H1 (cell line): Measurements from ENCODE around the gene MBNL1. TPM values are rescaled to one million over a fixed set of nuclear protein-coding genes. Genes with fewer than 3 reads are reported as not detected.

Experiments used
- CTCF ChIA-PET: fragments of 300-600 bp; sonication (Branson Sonifier 250); formaldehyde crosslinking; loops from one replicate; lab custom pipeline; 2021; ENCODE audit not compliant: partially characterized antibody; lab: Charles Lee
- POLR2A ChIA-PET: fragments of 300-600 bp; sonication (Branson Sonifier 250); formaldehyde crosslinking; loops from one replicate; lab custom pipeline; 2021; ENCODE audit warnings: inconsistent platforms; ENCODE audit not compliant: partially characterized antibody; lab: Charles Lee
- DNase-seq, 2 experiments: peaks; one replicate each; pipeline versions ENCODE4 v3.0.0 to v3.0.0-alpha.2; 2010 to 2022; ENCODE audit warnings: low spot score in 2 of 2, low read depth in 1 of 2, mixed read lengths in 1 of 2
- FAIRE-seq: peaks from 2 replicates; lab custom pipeline; 2011; peaks lifted over from hg19 to GRCh38; lab: Jason Lieb, UNC
- H2AFZ ChIP-seq: 2 replicates; pipeline ENCODE4 v1.8.1; 2012; ENCODE audit warnings: low read length, inconsistent platforms
- H2AK5ac ChIP-seq: 2 replicates; pipeline ENCODE4 v1.6.1; 2013; ENCODE audit warnings: low read depth, low read length
- H2BK120ac ChIP-seq: replicated peaks from 2 replicates; pipeline ENCODE3; 2013; ENCODE audit warnings: low read depth, low read length, inconsistent platforms
- H2BK12ac ChIP-seq: 2 replicates; pipeline ENCODE4 v1.6.1; 2013; ENCODE audit warnings: low read depth, low read length
- H2BK15ac ChIP-seq: 2 replicates; pipeline ENCODE4 v1.6.1; 2013; ENCODE audit warnings: low read length
- H2BK20ac ChIP-seq: 2 replicates; pipeline ENCODE4 v1.6.1; 2013; ENCODE audit warnings: low read length
- H2BK5ac ChIP-seq: 2 replicates; pipeline ENCODE4 v1.6.1; 2013; ENCODE audit warnings: low read depth, low read length
- H3K14ac ChIP-seq: 2 replicates; pipeline ENCODE4 v1.6.1; 2013; ENCODE audit warnings: inconsistent platforms; ENCODE audit not compliant: insufficient read length
- H3K18ac ChIP-seq: 2 replicates; pipeline ENCODE4 v1.6.1; 2013; ENCODE audit warnings: low read length; ENCODE audit errors: extremely low read depth
- H3K23ac ChIP-seq: 2 replicates; pipeline ENCODE4 v1.6.1; 2013; ENCODE audit warnings: inconsistent platforms; ENCODE audit not compliant: insufficient read length
- H3K23me2 ChIP-seq: 2 replicates; pipeline ENCODE4 v1.6.1; 2013; ENCODE audit warnings: low read depth, low read length
- H3K27ac ChIP-seq: 2 replicates; pipeline ENCODE4 v1.6.1; 2011; ENCODE audit warnings: low read depth, low read length, inconsistent platforms
- H3K27me3 ChIP-seq, 4 experiments: replicated peaks in 1 of 4; 1 replicate in 1 of 4; 2 replicates in 3 of 4; pipeline versions ENCODE4 v1.6.1 to v1.8.1; 2011 to 2013; ENCODE audit warnings: low read length in 3 of 4, mild to moderate bottlenecking in 3 of 4, inconsistent platforms in 2 of 4, mixed read lengths in 2 of 4, moderate library complexity in 1 of 4; ENCODE audit not compliant: control insufficient read depth in 3 of 4, insufficient read depth in 3 of 4; ENCODE audit errors: extremely low read depth in 1 of 4
- H3K36me3 ChIP-seq, 4 experiments: 2 replicates each; pipeline versions ENCODE4 v1.6.1 to v1.8.1; 2011 to 2013; ENCODE audit warnings: mild to moderate bottlenecking in 4 of 4, low read length in 3 of 4, moderate library complexity in 2 of 4, control low read depth in 1 of 4, inconsistent platforms in 1 of 4; ENCODE audit not compliant: insufficient read depth in 4 of 4, control insufficient read depth in 2 of 4
- H3K4ac ChIP-seq: replicated peaks from 2 replicates; pipeline ENCODE3; 2013; ENCODE audit warnings: low read length, low read depth, mixed read lengths, inconsistent platforms; ENCODE audit not compliant: insufficient read length
- H3K4me1 ChIP-seq, 4 experiments: replicated peaks in 1 of 4; 1 replicate in 1 of 4; 2 replicates in 3 of 4; pipeline versions ENCODE4 v1.6.1 to v1.8.1; 2011 to 2013; ENCODE audit warnings: low read length in 3 of 4, inconsistent platforms in 2 of 4, mixed read lengths in 1 of 4; ENCODE audit not compliant: insufficient read depth in 4 of 4, control insufficient read depth in 3 of 4
- H3K4me2 ChIP-seq, 2 experiments: 2 replicates each; pipeline versions ENCODE4 v1.6.1 to v1.8.1; 2011 to 2013; ENCODE audit warnings: low read depth in 2 of 2, low read length in 2 of 2, control low read depth in 1 of 2, inconsistent platforms in 1 of 2, mild to moderate bottlenecking in 1 of 2; ENCODE audit not compliant: insufficient read depth in 1 of 2
- H3K4me3 ChIP-seq, 4 experiments: fragments of 200-600, 300-600 bp in 1 of 4; sonication (generic), shearing (Covaris generic), sonication (Bioruptor Twin) in 1 of 4; 2 replicates each; pipeline versions ENCODE4 v1.5.1 to v1.8.1; 2011 to 2016; ENCODE audit warnings: low read length in 4 of 4, low read depth in 3 of 4, control low read depth in 2 of 4, inconsistent platforms in 2 of 4, mild to moderate bottlenecking in 2 of 4, mixed read lengths in 1 of 4, moderate library complexity in 1 of 4; ENCODE audit not compliant: insufficient read depth in 2 of 4; ENCODE audit errors: extremely low read depth in 1 of 4
- H3K56ac ChIP-seq: replicated peaks from 2 replicates; pipeline ENCODE3; 2013; ENCODE audit warnings: low read depth, mild to moderate bottlenecking, mixed read lengths, low read length, inconsistent platforms; ENCODE audit not compliant: insufficient read length
- H3K79me1 ChIP-seq: 2 replicates; pipeline ENCODE4 v1.6.1; 2013; ENCODE audit warnings: low read depth, low read length, control low read depth
- H3K79me2 ChIP-seq, 2 experiments: 2 replicates each; pipeline versions ENCODE4 v1.6.1 to v1.8.1; 2012 to 2013; ENCODE audit warnings: low read length in 2 of 2, mild to moderate bottlenecking in 2 of 2, inconsistent platforms in 1 of 2; ENCODE audit not compliant: insufficient read depth in 2 of 2, control insufficient read depth in 1 of 2
- H3K9ac ChIP-seq, 4 experiments: replicated peaks in 1 of 4; 1 replicate in 1 of 4; 2 replicates in 3 of 4; pipeline versions ENCODE4 v1.6.1 to v1.8.1; 2011 to 2013; ENCODE audit warnings: low read depth in 3 of 4, low read length in 3 of 4, control low read depth in 2 of 4, mild to moderate bottlenecking in 2 of 4, moderate library complexity in 2 of 4, inconsistent platforms in 1 of 4; ENCODE audit errors: extremely low read depth in 1 of 4
- H3K9me3 ChIP-seq, 2 experiments: 2 replicates each; pipeline versions ENCODE4 v1.6.1 to v1.8.1; 2012 to 2013; ENCODE audit warnings: mild to moderate bottlenecking in 2 of 2, moderate library complexity in 2 of 2, control low read depth in 1 of 2, inconsistent platforms in 1 of 2, low read depth in 1 of 2, low read length in 1 of 2, mixed read lengths in 1 of 2; ENCODE audit not compliant: insufficient read depth in 2 of 2
- H4K20me1 ChIP-seq, 2 experiments: replicated peaks in 1 of 2; 2 replicates each; pipeline versions ENCODE3 to v1.8.1; 2011 to 2013; ENCODE audit warnings: inconsistent platforms in 2 of 2, low read length in 2 of 2, mild to moderate bottlenecking in 1 of 2; ENCODE audit not compliant: insufficient read depth in 2 of 2, control insufficient read depth in 1 of 2
- H4K5ac ChIP-seq: 2 replicates; pipeline ENCODE4 v1.6.1; 2013; ENCODE audit warnings: low read length, low read depth, mixed read lengths, inconsistent platforms; ENCODE audit not compliant: insufficient read length
- H4K8ac ChIP-seq: 2 replicates; pipeline ENCODE4 v1.8.0; 2013; ENCODE audit warnings: mild to moderate bottlenecking, moderate library complexity, low read length, inconsistent platforms; ENCODE audit not compliant: insufficient read depth; ENCODE audit errors: extremely low read depth
- H4K91ac ChIP-seq: replicated peaks from 2 replicates; pipeline ENCODE3; 2013; ENCODE audit warnings: low read length, mixed read lengths, inconsistent platforms; ENCODE audit not compliant: insufficient read length
- WGBS, 2 experiments: shearing (Covaris generic) in 1 of 2; methylation state at CpG; one replicate each; pipeline versions ENCODE4 v1.1.6 to v1.1.7; 2013 to 2015; ENCODE audit warnings: low lambda C conversion rate in 2 of 2, mixed read lengths in 2 of 2, inconsistent platforms in 1 of 2, low coverage in 1 of 2, missing lambda C conversion rate in 1 of 2; ENCODE audit not compliant: insufficient replicate concordance in 2 of 2, insufficient coverage in 1 of 2, insufficient read length in 1 of 2; ENCODE audit errors: extremely low coverage in 1 of 2, missing lambda C conversion rate in 1 of 2; 5-methylcytosine and 5-hydroxymethylcytosine counted together
- polyA plus RNA-seq, 7 experiments: library from polyadenylated mRNA; depleted of rRNA in 3 of 7; stranded (reverse) in 5 of 7; unstranded in 2 of 7; fragments of >200 nt in 5 of 7; fragments of 200-250 nt in 2 of 7; gene quantifications; 1 replicate in 5 of 7; 2 replicates in 1 of 7; 4 replicates in 1 of 7; pipeline versions ENCODE4 v1.2.1 to v1.2.3, GENCODE V29; 2011 to 2013; ENCODE audit warnings: missing spikeins in 2 of 7, mixed read lengths in 2 of 7
- total RNA-seq: library from RNA; stranded (reverse); fragmentation: NEBNext Ultra II Directional; extraction: Animal tissue kit (Norgen Biotek cat#: 25700); gene quantifications from 2 replicates; pipeline ENCODE4 v1.2.1, GENCODE V29; 2021

Gene MBNL1
- total and polyA plus RNA-seq, 2 of the 8 experiments (the other 6 are each of a cell fraction or from before 2014, with no cell fraction given): 5.0 to 16.4 TPM

- Histone ChIP-seq H3K4me3 (no peak overlapping the region), H3K23ac (no peak overlapping the region), H3K4me2 (no peak overlapping the region), H3K27me3 (no peaks in the 10 kb centered on the region), H2BK15ac (no peak overlapping the region), H2BK5ac (no peak overlapping the region), H3K4ac (no peak overlapping the region), H3K79me2 (peaks cover 0 to 36% of the 10 kb centered on the region in 2 experiments; a peak in 2 of 4 replicates), H3K56ac (no peak overlapping the region), H3K4me1 (peaks cover 0 to 3% (median 0%) of the 10 kb centered on the region in 4 experiments; a peak in 1 of 7 replicates), H4K20me1 (no peaks in the 10 kb centered on the region), H3K9ac (no peak overlapping the region), H2AFZ (no peak overlapping the region), H3K14ac (no peak overlapping the region), H2BK120ac (no peak overlapping the region), H2AK5ac (no peak overlapping the region), H2BK12ac (no peak overlapping the region), H4K91ac (no peak overlapping the region), H3K27ac (no peak overlapping the region), H2BK20ac (no peak overlapping the region), H4K8ac (no peak overlapping the region), H3K18ac (no peak overlapping the region), H3K79me1 (no peaks in the 10 kb centered on the region), H3K36me3 (no peaks in the 10 kb centered on the region), H4K5ac (no peak overlapping the region), H3K9me3 (no peaks in the 10 kb centered on the region), H3K23me2 (no peaks in the 10 kb centered on the region)
- DNase-seq (no peak), FAIRE-seq (no peak)
- 96% methylated on average over 2 of the region's 2 CpGs; no CpG with 5 or more reads in 1 of the 2 experiments for WGBS, 2 experiments
- CTCF ChIA-PET: interaction anchor here (0.6 to 1.1 kb wide), 3 partner anchors 27 to 285 kb away, joined by 3 to 4 read pairs (median 3); no protein-coding TSS in a partner anchor
- POLR2A ChIA-PET: no interaction called here
Observed at GRCh38 chr3:152356870-152357276, 88.1 kb downstream of the MBNL1 start.
